Heart left ventricle (tissue), 16 donors: ENCODE results near the gene PRDM15. TPM values are rescaled to one million over a fixed set of nuclear protein-coding genes. Genes with fewer than 3 reads are reported as not detected.

ENCODE experiments used
- ATAC-seq, 4 donors: fragments of 200-7000 bp; cut with Tn5 transposase; one replicate each; pipeline ENCODE4 v1.9.1; 2020 to 2022; ENCODE audit warnings: moderate library complexity in 4 of 4, mild to moderate bottlenecking in 3 of 4, moderate number of reproducible peaks in 1 of 4
- DNase-seq, 5 donors: peaks; one replicate each; pipeline ENCODE4 v3.0.0-alpha.2; 2020
- H3K27ac ChIP-seq, 12 donors: fragments of 200-600 bp; sonication (generic) in 4 of 12; one replicate each; pipeline versions ENCODE4 v1.5.0 to v1.8.0; 2016 to 2022; ENCODE audit warnings: mild to moderate bottlenecking in 2 of 12
- H3K27me3 ChIP-seq, 9 donors: fragments of 200-600 bp; sonication (generic) in 2 of 9; one replicate each; pipeline versions ENCODE4 v1.5.1 to v1.8.0; 2016 to 2022; ENCODE audit warnings: mild to moderate bottlenecking in 3 of 9
- H3K36me3 ChIP-seq, 9 donors: fragments of 200-600 bp; sonication (generic) in 2 of 9; one replicate each; pipeline versions ENCODE4 v1.5.0 to v1.8.0; 2018 to 2022; ENCODE audit warnings: mild to moderate bottlenecking in 2 of 9
- H3K4me1 ChIP-seq, 12 donors: fragments of 200-600 bp; sonication (generic) in 4 of 12; one replicate each; pipeline versions ENCODE4 v1.5.0 to v1.8.0; 2016 to 2022; ENCODE audit warnings: mild to moderate bottlenecking in 3 of 12
- H3K4me3 ChIP-seq, 12 donors: fragments of 200-600 bp; sonication (generic) in 4 of 12; one replicate each; pipeline versions ENCODE4 v1.5.0 to v1.8.0; 2017 to 2022; ENCODE audit warnings: mild to moderate bottlenecking in 9 of 12, moderate library complexity in 4 of 12
- H3K9me3 ChIP-seq, 12 donors: fragments of 200-600 bp; sonication (generic) in 4 of 12; one replicate each; pipeline versions ENCODE4 v1.5.0 to v1.8.0; 2016 to 2022; ENCODE audit warnings: mild to moderate bottlenecking in 1 of 12
- POLR2A ChIP-seq, 2 donors: fragments of 450-650 bp; IDR thresholded peaks; one replicate each; pipeline ENCODE4 v1.6.1; 2017; ENCODE audit warnings: antibody characterized with exemption in 2 of 2, mild to moderate bottlenecking in 2 of 2, moderate library complexity in 2 of 2
- WGBS, 4 donors: extraction: QIAGEN DNeasy Blood & Tissue Kit in 2 of 4; methylation state at CpG; one replicate each; pipeline versions ENCODE4 v1.1.5 to v1.1.7; 2013 to 2018; 5-methylcytosine and 5-hydroxymethylcytosine counted together
- intact Hi-C, 10 donors: fragments of 100-400 bp; cut with DNase I; formaldehyde crosslinking; loops; one replicate each; pipeline versions ENCODE4 v1.11.1 to v1.14.2; 2022
- polyA plus RNA-seq, 2 donors: library from polyadenylated mRNA; stranded (reverse); fragments of 200-250 nt; gene quantifications; one replicate each; pipeline ENCODE4 v1.2.3, GENCODE V29; 2013
- total RNA-seq, 9 donors: library from RNA; depleted of rRNA in 2 of 9; stranded (reverse); fragments of >200 nt in 2 of 9; fragmentation: NEBNext Ultra II Directional in 3 of 9; extraction: Animal tissue kit (Norgen Biotek cat#: 25700) in 3 of 9; gene quantifications; one replicate each; pipeline versions ENCODE4 v1.1.0 to v1.2.4, GENCODE V29; 2016 to 2023
- TF ChIP-seq, protein P1 (sequence below), 12 donors: fragments of 200-600 bp; sonication (generic) in 4 of 12; IDR thresholded peaks; one replicate each; pipeline versions ENCODE4 v1.5.0 to v1.8.0; 2018 to 2022; ENCODE audit warnings: antibody characterized with exemption in 12 of 12, mild to moderate bottlenecking in 5 of 12
- donor health status: ischemic (EF 13 %, LVEDD 7.1; RV severe dilation, severe dysfunction).
- donor health status: healthy with polysubstance abuse.
- donor health status: DM: no; HTN: yes; CAD: no.
- donor health status: DM: no; HTN: no; CAD: no.
- donor health status: ischemic (EF 25% LVEDD 6.9; RV normal size, moderate dysfunction).
- donor health status: ischemic (EF 25% LVEDD 5.7; RV mildly dilated, moderate dysfunction).
- donor health status: healthy.
- donor health status: DM: yes; HTN: yes; CAD: no.
- donor health status: ischemic (EF 35%, LVEDD 5.7; RV mildly dilated, moderate dysfunction).
- donor health status: nonischemic (EF 11% LVEDD 7.7; RV severe dilation, severe dysfunction).
- donor health status: DM: yes; HTN: yes; CAD: no.
- donor health status: PGD.
- donor health status: ischemic (EF 29% LVEDD 5.4; RV normal size, mild dysfunction).
- donor health status: nonischemic (EF 23%, LVEDD 6.1; RV moderate dilation, normal function).

PRDM15 gene
- total and polyA plus RNA-seq, 11 donors = 2.1 to 6.3 (median 2.7) TPM

DNA sequence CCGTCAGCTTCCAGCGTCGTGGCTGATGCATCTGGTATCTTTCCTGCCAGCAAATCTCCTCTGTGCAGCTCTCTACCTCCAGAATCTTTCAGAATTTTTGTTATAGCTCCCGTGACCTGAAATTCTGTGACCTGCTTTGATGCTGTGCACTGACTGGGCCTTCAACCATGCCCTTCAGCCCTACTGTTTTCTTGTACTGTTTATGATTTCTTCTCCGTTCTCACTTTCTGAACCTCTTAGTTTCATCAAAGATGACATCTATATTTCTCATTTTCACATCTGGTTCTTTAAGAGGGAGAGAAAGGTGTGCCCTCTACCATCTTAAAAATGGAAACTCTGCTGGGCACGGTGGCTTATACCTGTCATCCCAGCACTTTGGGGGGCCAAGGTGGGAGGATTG lies 5.7 kb downstream of the PRDM15 start:
- 84 to 94% (median 85%) methylated on average over 6 of the region's 6 CpGs for WGBS, 4 donors

GRCh38 chr21:41873005-41873404 lies 6.1 kb downstream of the PRDM15 start:
- no peak for TF ChIP-seq POLR2A (IDR thresholded peaks at IDR 0.05)
- TF ChIP-seq, protein P1, sequence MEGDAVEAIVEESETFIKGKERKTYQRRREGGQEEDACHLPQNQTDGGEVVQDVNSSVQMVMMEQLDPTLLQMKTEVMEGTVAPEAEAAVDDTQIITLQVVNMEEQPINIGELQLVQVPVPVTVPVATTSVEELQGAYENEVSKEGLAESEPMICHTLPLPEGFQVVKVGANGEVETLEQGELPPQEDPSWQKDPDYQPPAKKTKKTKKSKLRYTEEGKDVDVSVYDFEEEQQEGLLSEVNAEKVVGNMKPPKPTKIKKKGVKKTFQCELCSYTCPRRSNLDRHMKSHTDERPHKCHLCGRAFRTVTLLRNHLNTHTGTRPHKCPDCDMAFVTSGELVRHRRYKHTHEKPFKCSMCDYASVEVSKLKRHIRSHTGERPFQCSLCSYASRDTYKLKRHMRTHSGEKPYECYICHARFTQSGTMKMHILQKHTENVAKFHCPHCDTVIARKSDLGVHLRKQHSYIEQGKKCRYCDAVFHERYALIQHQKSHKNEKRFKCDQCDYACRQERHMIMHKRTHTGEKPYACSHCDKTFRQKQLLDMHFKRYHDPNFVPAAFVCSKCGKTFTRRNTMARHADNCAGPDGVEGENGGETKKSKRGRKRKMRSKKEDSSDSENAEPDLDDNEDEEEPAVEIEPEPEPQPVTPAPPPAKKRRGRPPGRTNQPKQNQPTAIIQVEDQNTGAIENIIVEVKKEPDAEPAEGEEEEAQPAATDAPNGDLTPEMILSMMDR (IDR thresholded peaks at IDR 0.05) = no peak
- 72 to 79% (median 75%) methylated on average over 13 of the region's 13 CpGs for WGBS, 4 donors

More for the DNA sequence above, 5.7 kb downstream of the PRDM15 start:
- no peaks in the 10 kb centered on the region for H3K27me3 ChIP-seq
- H3K36me3 ChIP-seq = no peaks in the 10 kb centered on the region
- no peak overlapping the region for H3K27ac ChIP-seq
- no peak for ATAC-seq
- H3K9me3 ChIP-seq = no peaks in the 10 kb centered on the region
- intact Hi-C loops = loop anchor here in 1 of 10 donors (10.0 kb wide), 1 partner anchor 131 kb away; no protein-coding TSS in a partner anchor
- H3K4me1 ChIP-seq = peaks cover 0 to 14% (median 8%) of the 10 kb centered on the region in 12 donors
- no peak overlapping the region for H3K4me3 ChIP-seq
- DNase-seq = no peak
- TF ChIP-seq, protein P1 (IDR thresholded peaks at IDR 0.05) = no peak

GRCh38 chr21:41871293-41872030 lies 7.7 kb downstream of the PRDM15 start:
- intact Hi-C loops = loop anchor here in 1 of 10 donors (10.0 kb wide), 1 partner anchor 133 kb away; no protein-coding TSS in a partner anchor
- Histone ChIP-seq H3K36me3 (no peaks in the 10 kb centered on the region), H3K4me1 (peaks cover 0 to 3% (median 0%) of the 10 kb centered on the region in 12 donors), H3K4me3 (no peak overlapping the region), H3K27ac (no peak overlapping the region), H3K27me3 (no peaks in the 10 kb centered on the region), H3K9me3 (no peaks in the 10 kb centered on the region)
- DNase-seq (no peak), ATAC-seq (peak in 1 of 4 donors; percentile 30)
- no peak for TF ChIP-seq POLR2A (IDR thresholded peaks at IDR 0.05)
- TF ChIP-seq, protein P1 (IDR thresholded peaks at IDR 0.05) = no peak
- WGBS, 4 donors = 88 to 92% (median 90%) methylated on average over 15 of the region's 15 CpGs

More at GRCh38 chr21:41873005-41873404, 6.1 kb downstream of the PRDM15 start:
- Histone ChIP-seq H3K4me1 (peaks cover 0 to 11% (median 5%) of the 10 kb centered on the region in 12 donors), H3K9me3 (no peaks in the 10 kb centered on the region), H3K27me3 (no peaks in the 10 kb centered on the region), H3K27ac (no peak overlapping the region), H3K36me3 (no peaks in the 10 kb centered on the region), H3K4me3 (no peak overlapping the region)
- ATAC-seq (no peak), DNase-seq (no peak)
- intact Hi-C loops = loop anchor here in 1 of 10 donors (10.0 kb wide), 1 partner anchor 132 kb away; no protein-coding TSS in a partner anchor

DNA sequence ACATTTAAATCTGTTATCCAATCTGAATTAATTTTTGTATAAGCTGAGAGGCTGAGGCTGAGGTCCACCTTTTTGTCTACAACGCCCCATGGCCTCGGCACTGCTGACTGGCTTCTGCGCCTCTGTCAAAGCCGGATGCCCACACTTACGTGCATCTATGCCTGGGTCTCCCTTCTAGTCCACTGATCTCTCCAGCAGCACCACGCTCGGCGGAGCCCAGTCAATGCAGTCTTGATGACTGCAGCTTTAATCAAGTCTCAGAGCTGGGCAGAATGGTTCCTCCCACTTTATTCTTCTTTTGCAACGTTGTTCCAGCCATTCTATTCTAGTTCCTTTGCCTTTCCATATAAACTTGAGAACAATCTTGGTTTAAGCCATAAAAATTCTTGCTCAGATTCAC lies 9.4 kb downstream of the PRDM15 start:
- ATAC-seq = no peak
- no peak overlapping the region for H3K4me3 ChIP-seq
- TF ChIP-seq, protein P1 (IDR thresholded peaks at IDR 0.05) = no peak
- TF ChIP-seq POLR2A (IDR thresholded peaks at IDR 0.05) = no peak
- no peaks in the 10 kb centered on the region for H3K36me3 ChIP-seq
- no peaks in the 10 kb centered on the region for H3K9me3 ChIP-seq
- no peaks in the 10 kb centered on the region for H3K27me3 ChIP-seq
- WGBS, 4 donors = 84 to 94% (median 90%) methylated on average over 9 of the region's 9 CpGs
- peaks cover 0 to 3% (median 0%) of the 10 kb centered on the region in 12 donors for H3K4me1 ChIP-seq
- intact Hi-C loops = loop anchor here in 1 of 10 donors (10.0 kb wide), 1 partner anchor 135 kb away; no protein-coding TSS in a partner anchor
- no peak overlapping the region for H3K27ac ChIP-seq
- DNase-seq = no peak
